SK-N-MC (cell line): ENCODE data around the gene ZNF273.

Experiments used
- DNase-seq: peaks from one replicate; pipeline ENCODE4 v3.0.0-alpha.2; 2011; ENCODE audit warnings: low read depth, low spot score
- H3K27ac ChIP-seq: fragments of 200-600 bp; sonication (generic); 2 replicates; pipeline ENCODE4 v1.5.1; 2016; ENCODE audit warnings: mixed run types
- H3K36me3 ChIP-seq: fragments of 200-600 bp; sonication (generic); 2 replicates; pipeline ENCODE4 v1.6.1; 2017; ENCODE audit warnings: antibody characterized with exemption, low read length, mixed read lengths; ENCODE audit not compliant: insufficient read depth
- H3K4me3 ChIP-seq: fragments of 200-600 bp; sonication (generic); 2 replicates; pipeline ENCODE4 v1.5.1; 2016
- H3K9ac ChIP-seq: fragments of 200-600 bp; sonication (generic); 2 replicates; pipeline ENCODE4 v1.8.0; 2017; ENCODE audit warnings: mixed run types, mixed read lengths; ENCODE audit not compliant: insufficient read length
- H3K9me3 ChIP-seq: fragments of 200-600 bp; sonication (generic); 2 replicates; pipeline ENCODE4 v1.6.1; 2017; ENCODE audit warnings: low read depth, mild to moderate bottlenecking, antibody characterized with exemption, low read length, moderate library complexity, mixed read lengths
- EZH2 ChIP-seq: fragments of 200-600 bp; sonication (generic); IDR thresholded peaks from one replicate; pipeline ENCODE4 v1.6.1; 2017; ENCODE audit warnings: antibody characterized with exemption
- FOXP2 ChIP-seq: optimal IDR thresholded peaks from 2 replicates; pipeline ENCODE3; 2011; ENCODE audit warnings: mild to moderate bottlenecking, moderate library complexity; ENCODE audit not compliant: insufficient read depth; ENCODE audit errors: extremely low read length, control extremely low read depth
- POLR2AphosphoS5 ChIP-seq: IDR thresholded peaks from 2 replicates; pipeline ENCODE4 v1.6.1; 2012; ENCODE audit warnings: mild to moderate bottlenecking, low read depth, low read length, borderline replicate concordance

The ZNF273 gene

GRCh38 chr7:64874562-64875250 lies 28.4 kb upstream of the ZNF273 start:
- H3K4me3 ChIP-seq = no peak overlapping the region
- H3K9ac ChIP-seq = no peak overlapping the region
- no peaks in the 10 kb centered on the region for H3K9me3 ChIP-seq
- no peaks in the 10 kb centered on the region for H3K36me3 ChIP-seq
- no peak for TF ChIP-seq FOXP2
- TF ChIP-seq POLR2AphosphoS5 = no peak
- DNase-seq = no peak
- H3K27ac ChIP-seq = no peak overlapping the region

GRCh38 chr7:64875258-64875657 lies 27.8 kb upstream of the ZNF273 start:
- no peak overlapping the region for H3K27ac ChIP-seq
- TF ChIP-seq FOXP2 (no peak), EZH2 (no peak), POLR2AphosphoS5 (no peak)
- no peaks in the 10 kb centered on the region for H3K36me3 ChIP-seq
- H3K9me3 ChIP-seq = no peaks in the 10 kb centered on the region
- H3K4me3 ChIP-seq = no peak overlapping the region
- no peak for DNase-seq
- H3K9ac ChIP-seq = no peak overlapping the region

- H3K27ac ChIP-seq = no peak overlapping the region
- no peak overlapping the region for H3K4me3 ChIP-seq
- no peaks in the 10 kb centered on the region for H3K36me3 ChIP-seq
- DNase-seq = no peak
- no peaks in the 10 kb centered on the region for H3K9me3 ChIP-seq
- no peak overlapping the region for H3K9ac ChIP-seq
- TF ChIP-seq FOXP2 (no peak), EZH2 (no peak), POLR2AphosphoS5 (no peak)
Observed at GRCh38 chr7:64875658-64876406, 27.2 kb upstream of the ZNF273 start.

GRCh38 chr7:64876792-64877713 lies 26.0 kb upstream of the ZNF273 start:
- Histone ChIP-seq H3K27ac (no peak overlapping the region), H3K36me3 (no peaks in the 10 kb centered on the region), H3K9me3 (no peaks in the 10 kb centered on the region), H3K4me3 (peak overlapping the region; percentile 77), H3K9ac (no peak overlapping the region)
- DNase-seq = no peak
- TF ChIP-seq POLR2AphosphoS5 = no peak
- TF ChIP-seq FOXP2 = no peak
- no peak for TF ChIP-seq EZH2

- Histone ChIP-seq H3K36me3 (no peaks in the 10 kb centered on the region), H3K9ac (no peak overlapping the region), H3K27ac (no peak overlapping the region), H3K9me3 (no peaks in the 10 kb centered on the region), H3K4me3 (peak overlapping the region; percentile 77)
- no peak for DNase-seq
- no peak for TF ChIP-seq EZH2
- TF ChIP-seq FOXP2 = no peak
- no peak for TF ChIP-seq POLR2AphosphoS5
Observed at GRCh38 chr7:64877714-64878610, 25.1 kb upstream of the ZNF273 start.

GRCh38 chr7:64878684-64879083 lies 24.4 kb upstream of the ZNF273 start:
- H3K27ac ChIP-seq = no peak overlapping the region
- DNase-seq = no peak

GRCh38 chr7:64879086-64879730 lies 23.9 kb upstream of the ZNF273 start:
- H3K27ac ChIP-seq = no peak overlapping the region
- no peak overlapping the region for H3K4me3 ChIP-seq
- no peak for DNase-seq
- H3K9me3 ChIP-seq = no peaks in the 10 kb centered on the region
- no peak overlapping the region for H3K9ac ChIP-seq
- TF ChIP-seq FOXP2 (no peak), POLR2AphosphoS5 (no peak), EZH2 (no peak)
- H3K36me3 ChIP-seq = no peaks in the 10 kb centered on the region

More at GRCh38 chr7:64878684-64879083, 24.4 kb upstream of the ZNF273 start:
- Histone ChIP-seq H3K4me3 (no peak overlapping the region), H3K9ac (no peak overlapping the region), H3K9me3 (no peaks in the 10 kb centered on the region), H3K36me3 (no peaks in the 10 kb centered on the region)
- TF ChIP-seq FOXP2 (no peak), EZH2 (no peak), POLR2AphosphoS5 (no peak)

- DNase-seq = no peak
- no peak for TF ChIP-seq EZH2
- no peak for TF ChIP-seq FOXP2
- no peak for TF ChIP-seq POLR2AphosphoS5
- Histone ChIP-seq H3K9ac (no peak overlapping the region), H3K9me3 (no peaks in the 10 kb centered on the region), H3K4me3 (no peak overlapping the region), H3K36me3 (no peaks in the 10 kb centered on the region), H3K27ac (no peak overlapping the region)
Observed at GRCh38 chr7:64879800-64880199, 23.3 kb upstream of the ZNF273 start.
